DOHH2 (cell line): ENCODE results near the gene PCED1B.

Source experiments
- H3F3A ChIP-seq: fragments of 200-600 bp; sonication (generic), shearing (Covaris generic); 2 replicates; pipeline ENCODE4 v1.6.0; 2016; ENCODE audit warnings: antibody characterized with exemption, mild to moderate bottlenecking; ENCODE audit not compliant: control insufficient read depth, insufficient read depth
- H3K27ac ChIP-seq: fragments of 200-600 bp; sonication (generic); 2 replicates; pipeline ENCODE4 v1.5.1; 2014; ENCODE audit warnings: low read depth, mild to moderate bottlenecking, low read length, moderate library complexity
- H3K27me3 ChIP-seq: fragments of 200-600 bp; sonication (generic); 2 replicates; pipeline ENCODE4 v1.6.1; 2014; ENCODE audit warnings: mild to moderate bottlenecking, low read length, mixed read lengths; ENCODE audit not compliant: control insufficient read depth
- H3K36me3 ChIP-seq: fragments of 200-600 bp; sonication (generic); 2 replicates; pipeline ENCODE4 v1.6.1; 2014; ENCODE audit warnings: mild to moderate bottlenecking, low read length, moderate library complexity, mixed read lengths; ENCODE audit not compliant: control insufficient read depth
- H3K4me1 ChIP-seq: fragments of 200-600 bp; sonication (generic); 2 replicates; pipeline ENCODE4 v1.6.1; 2014; ENCODE audit warnings: mild to moderate bottlenecking, low read length, mixed read lengths; ENCODE audit not compliant: control insufficient read depth
- H3K4me2 ChIP-seq: fragments of 200-600 bp; sonication (generic); 2 replicates; pipeline ENCODE4 v1.6.0; 2014; ENCODE audit warnings: mild to moderate bottlenecking, low read length, moderate library complexity
- H3K4me3 ChIP-seq: fragments of 200-600 bp; sonication (generic); 2 replicates; pipeline ENCODE4 v1.5.1; 2014; ENCODE audit warnings: mild to moderate bottlenecking, low read length, mixed read lengths
- H3K79me2 ChIP-seq: fragments of 200-600 bp; sonication (generic); 2 replicates; pipeline ENCODE4 v1.6.1; 2014; ENCODE audit warnings: mild to moderate bottlenecking, low read length, mixed read lengths; ENCODE audit not compliant: control insufficient read depth
- H3K9me2 ChIP-seq: fragments of 200-600 bp; sonication (generic); replicated peaks from 2 replicates; pipeline ENCODE4 v1.6.1; 2014; ENCODE audit warnings: mild to moderate bottlenecking, low read length, mixed read lengths; ENCODE audit not compliant: control insufficient read depth
- H3K9me3 ChIP-seq: fragments of 200-600 bp; sonication (generic); 2 replicates; pipeline ENCODE4 v1.6.1; 2014; ENCODE audit warnings: antibody characterized with exemption, low read length, mixed read lengths; ENCODE audit not compliant: control insufficient read depth, insufficient read depth
- H4K20me1 ChIP-seq: fragments of 200-600 bp; sonication (generic); 2 replicates; pipeline ENCODE4 v1.6.0; 2014; ENCODE audit warnings: low read depth, mild to moderate bottlenecking, antibody characterized with exemption, low read length, moderate library complexity; ENCODE audit not compliant: control insufficient read depth, insufficient read depth
- EZH2phosphoT487 ChIP-seq: fragments of 200-600 bp; sonication (generic); IDR thresholded peaks from 2 replicates; pipeline ENCODE4 v1.6.1; 2017; ENCODE audit warnings: borderline replicate concordance, mild to moderate bottlenecking, antibody characterized with exemption, low read length, moderate library complexity, mixed read lengths
- TF ChIP-seq, protein P1 (sequence below): fragments of 200-600 bp; sonication (generic); IDR thresholded peaks from one replicate; pipeline ENCODE4 v1.5.1; 2014; ENCODE audit warnings: antibody characterized with exemption, mild to moderate bottlenecking, low read depth, low read length; ENCODE audit not compliant: poor library complexity, severe bottlenecking

Gene PCED1B

GRCh38 chr12:47186246-47186645 is 106.8 kb downstream of the PCED1B start:
- H3K27me3 ChIP-seq, result no peaks in the 10 kb centered on the region

GRCh38 chr12:47188576-47189441 is 109.4 kb downstream of the PCED1B start:
- TF ChIP-seq, protein P1, sequence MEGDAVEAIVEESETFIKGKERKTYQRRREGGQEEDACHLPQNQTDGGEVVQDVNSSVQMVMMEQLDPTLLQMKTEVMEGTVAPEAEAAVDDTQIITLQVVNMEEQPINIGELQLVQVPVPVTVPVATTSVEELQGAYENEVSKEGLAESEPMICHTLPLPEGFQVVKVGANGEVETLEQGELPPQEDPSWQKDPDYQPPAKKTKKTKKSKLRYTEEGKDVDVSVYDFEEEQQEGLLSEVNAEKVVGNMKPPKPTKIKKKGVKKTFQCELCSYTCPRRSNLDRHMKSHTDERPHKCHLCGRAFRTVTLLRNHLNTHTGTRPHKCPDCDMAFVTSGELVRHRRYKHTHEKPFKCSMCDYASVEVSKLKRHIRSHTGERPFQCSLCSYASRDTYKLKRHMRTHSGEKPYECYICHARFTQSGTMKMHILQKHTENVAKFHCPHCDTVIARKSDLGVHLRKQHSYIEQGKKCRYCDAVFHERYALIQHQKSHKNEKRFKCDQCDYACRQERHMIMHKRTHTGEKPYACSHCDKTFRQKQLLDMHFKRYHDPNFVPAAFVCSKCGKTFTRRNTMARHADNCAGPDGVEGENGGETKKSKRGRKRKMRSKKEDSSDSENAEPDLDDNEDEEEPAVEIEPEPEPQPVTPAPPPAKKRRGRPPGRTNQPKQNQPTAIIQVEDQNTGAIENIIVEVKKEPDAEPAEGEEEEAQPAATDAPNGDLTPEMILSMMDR, result no peak
- TF ChIP-seq EZH2phosphoT487, result no peak
- no peaks in the 10 kb centered on the region for H3K79me2 ChIP-seq
- peaks cover 30% of the 10 kb centered on the region for H3K4me1 ChIP-seq
- H4K20me1 ChIP-seq, result no peaks in the 10 kb centered on the region
- no peaks in the 10 kb centered on the region for H3K27me3 ChIP-seq
- H3K9me2 ChIP-seq, result no peaks in the 10 kb centered on the region
- H3K4me3 ChIP-seq, result no peak overlapping the region
- no peaks in the 10 kb centered on the region for H3F3A ChIP-seq
- no peaks in the 10 kb centered on the region for H3K36me3 ChIP-seq
- no peaks in the 10 kb centered on the region for H3K9me3 ChIP-seq
- H3K27ac ChIP-seq, result no peak overlapping the region
- no peak overlapping the region for H3K4me2 ChIP-seq

More at GRCh38 chr12:47186246-47186645, 106.8 kb downstream of the PCED1B start:
- TF ChIP-seq EZH2phosphoT487, result no peak
- TF ChIP-seq, protein P1, result no peak
- no peaks in the 10 kb centered on the region for H3K9me3 ChIP-seq
- peaks cover 17% of the 10 kb centered on the region for H3K4me1 ChIP-seq
- no peaks in the 10 kb centered on the region for H3K9me2 ChIP-seq
- H3K4me3 ChIP-seq, result no peak overlapping the region
- H3K27ac ChIP-seq, result no peak overlapping the region
- no peak overlapping the region for H3K4me2 ChIP-seq
- no peaks in the 10 kb centered on the region for H3F3A ChIP-seq
- no peaks in the 10 kb centered on the region for H3K36me3 ChIP-seq
- H3K79me2 ChIP-seq, result no peaks in the 10 kb centered on the region
- no peaks in the 10 kb centered on the region for H4K20me1 ChIP-seq

- Histone ChIP-seq H3K4me1 (peaks cover 35% of the 10 kb centered on the region), H3K27ac (no peak overlapping the region), H3K9me2 (no peaks in the 10 kb centered on the region), H3K4me2 (no peak overlapping the region), H3F3A (no peaks in the 10 kb centered on the region), H3K27me3 (no peaks in the 10 kb centered on the region), H3K36me3 (no peaks in the 10 kb centered on the region), H4K20me1 (no peaks in the 10 kb centered on the region), H3K79me2 (no peaks in the 10 kb centered on the region), H3K4me3 (no peak overlapping the region), H3K9me3 (no peaks in the 10 kb centered on the region)
- TF ChIP-seq, protein P1, result no peak
- TF ChIP-seq EZH2phosphoT487, result no peak
Observed at GRCh38 chr12:47189728-47190127, 110.3 kb downstream of the PCED1B start.
